Esophagus squamous epithelium (tissue), 4 donors: ENCODE data around the gene NDUFA5.
"Not testable (repeated sequence)": the region's sequence is repeated elsewhere in the genome, so short reads cannot be mapped to it uniquely, and the experiment has no call there.

Experiments used
- POLR2A ChIP-seq, 4 donors: fragments of 450-650 bp; IDR thresholded peaks; one replicate each; pipeline ENCODE4 v1.6.1; 2017; ENCODE audit warnings: antibody characterized with exemption in 4 of 4, mild to moderate bottlenecking in 4 of 4, moderate library complexity in 3 of 4
- TF ChIP-seq, protein P1 (sequence below), 6 experiments: fragments of 450-650 bp in 4 of 6; fragments of 200-600 bp in 2 of 6; sonication (generic) in 2 of 6; IDR thresholded peaks; one replicate each; pipeline ENCODE4 v1.5.1; 2016 to 2019; ENCODE audit warnings: antibody characterized with exemption in 6 of 6, mild to moderate bottlenecking in 4 of 6, moderate library complexity in 4 of 6

DNA sequence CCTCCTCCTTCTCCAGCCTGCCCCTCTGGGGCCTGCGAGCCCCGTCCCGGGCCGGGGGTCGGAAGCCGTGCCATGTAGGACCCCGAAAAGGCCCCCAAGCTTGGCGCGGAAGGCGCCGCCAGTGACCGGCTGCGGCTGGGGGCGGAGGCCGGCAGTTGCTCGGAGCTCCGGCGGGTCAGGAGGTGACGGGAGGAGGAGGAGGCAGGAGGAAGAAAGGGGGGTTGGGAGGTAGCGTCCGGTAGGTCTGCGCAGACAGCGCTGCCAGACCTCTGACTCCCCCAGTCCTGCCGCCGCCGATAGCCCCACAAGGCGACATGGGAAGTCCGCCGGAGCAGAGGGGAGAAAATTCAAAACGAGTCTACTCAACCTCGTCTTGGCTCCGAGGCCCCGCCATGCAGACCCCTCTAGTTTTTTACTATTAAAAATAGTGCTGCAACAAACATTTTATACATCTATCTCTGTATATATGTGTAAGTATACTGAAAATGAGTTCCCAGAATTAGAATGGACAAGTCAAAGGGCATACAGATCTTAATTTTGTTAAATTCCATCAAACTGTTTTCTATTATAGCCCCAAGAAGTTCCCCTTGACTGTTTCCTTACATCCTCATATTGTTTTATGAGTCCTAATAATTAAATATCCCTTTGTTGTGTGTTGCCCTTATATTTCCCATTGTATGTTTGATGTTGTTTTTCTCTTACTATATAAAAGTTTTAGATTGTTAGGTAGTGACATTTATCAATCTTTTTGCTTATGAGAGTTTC is 24.6 kb downstream of the NDUFA5 start:
- TF ChIP-seq, protein P1, sequence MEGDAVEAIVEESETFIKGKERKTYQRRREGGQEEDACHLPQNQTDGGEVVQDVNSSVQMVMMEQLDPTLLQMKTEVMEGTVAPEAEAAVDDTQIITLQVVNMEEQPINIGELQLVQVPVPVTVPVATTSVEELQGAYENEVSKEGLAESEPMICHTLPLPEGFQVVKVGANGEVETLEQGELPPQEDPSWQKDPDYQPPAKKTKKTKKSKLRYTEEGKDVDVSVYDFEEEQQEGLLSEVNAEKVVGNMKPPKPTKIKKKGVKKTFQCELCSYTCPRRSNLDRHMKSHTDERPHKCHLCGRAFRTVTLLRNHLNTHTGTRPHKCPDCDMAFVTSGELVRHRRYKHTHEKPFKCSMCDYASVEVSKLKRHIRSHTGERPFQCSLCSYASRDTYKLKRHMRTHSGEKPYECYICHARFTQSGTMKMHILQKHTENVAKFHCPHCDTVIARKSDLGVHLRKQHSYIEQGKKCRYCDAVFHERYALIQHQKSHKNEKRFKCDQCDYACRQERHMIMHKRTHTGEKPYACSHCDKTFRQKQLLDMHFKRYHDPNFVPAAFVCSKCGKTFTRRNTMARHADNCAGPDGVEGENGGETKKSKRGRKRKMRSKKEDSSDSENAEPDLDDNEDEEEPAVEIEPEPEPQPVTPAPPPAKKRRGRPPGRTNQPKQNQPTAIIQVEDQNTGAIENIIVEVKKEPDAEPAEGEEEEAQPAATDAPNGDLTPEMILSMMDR (IDR thresholded peaks at IDR 0.05): not testable (repeated sequence)
- TF ChIP-seq POLR2A (IDR thresholded peaks at IDR 0.05): not testable (repeated sequence)
